Body of pancreas (tissue), 4 donors: ENCODE data around the gene FAM13A.

Experiments used
- CTCF ChIP-seq, 7 experiments: fragments of 450-650 bp in 4 of 7; fragments of 200-600 bp in 3 of 7; sonication (generic) in 3 of 7; IDR thresholded peaks; one replicate each; pipeline ENCODE4 v1.5.1; 2016 to 2019; ENCODE audit warnings: antibody characterized with exemption in 7 of 7
- POLR2A ChIP-seq, 3 donors: fragments of 450-650 bp; IDR thresholded peaks; one replicate each; pipeline ENCODE4 v1.6.1; 2016; ENCODE audit warnings: antibody characterized with exemption in 3 of 3, mild to moderate bottlenecking in 2 of 3

DNA sequence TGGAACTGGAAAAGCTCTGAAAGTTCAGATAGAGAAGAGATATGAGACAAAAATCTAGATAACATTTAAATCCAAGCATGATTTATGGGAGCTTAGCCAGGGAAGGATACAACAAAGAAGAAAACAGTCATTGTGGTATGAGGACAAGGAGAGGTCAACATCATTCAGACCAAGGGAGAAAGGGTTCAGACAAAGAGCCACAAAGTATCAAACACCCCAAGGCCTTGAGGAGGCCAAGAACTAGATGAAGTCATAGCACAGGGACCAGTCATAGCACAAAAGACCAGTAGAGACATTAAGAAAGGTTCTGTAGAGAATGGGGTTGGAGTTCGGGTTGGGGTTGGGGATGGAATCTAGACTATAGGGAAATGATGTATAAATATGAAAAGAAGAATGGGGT, 282.0 kb downstream of the FAM13A start:
- no peak for TF ChIP-seq CTCF (IDR thresholded peaks at IDR 0.05)
- TF ChIP-seq POLR2A (IDR thresholded peaks at IDR 0.05), result no peak
